ENCODE results near the gene CNIH3.
A peak's percentile ranks its signal among the peaks of the same experiment; 100 is the strongest.

The CNIH3 gene

DNA sequence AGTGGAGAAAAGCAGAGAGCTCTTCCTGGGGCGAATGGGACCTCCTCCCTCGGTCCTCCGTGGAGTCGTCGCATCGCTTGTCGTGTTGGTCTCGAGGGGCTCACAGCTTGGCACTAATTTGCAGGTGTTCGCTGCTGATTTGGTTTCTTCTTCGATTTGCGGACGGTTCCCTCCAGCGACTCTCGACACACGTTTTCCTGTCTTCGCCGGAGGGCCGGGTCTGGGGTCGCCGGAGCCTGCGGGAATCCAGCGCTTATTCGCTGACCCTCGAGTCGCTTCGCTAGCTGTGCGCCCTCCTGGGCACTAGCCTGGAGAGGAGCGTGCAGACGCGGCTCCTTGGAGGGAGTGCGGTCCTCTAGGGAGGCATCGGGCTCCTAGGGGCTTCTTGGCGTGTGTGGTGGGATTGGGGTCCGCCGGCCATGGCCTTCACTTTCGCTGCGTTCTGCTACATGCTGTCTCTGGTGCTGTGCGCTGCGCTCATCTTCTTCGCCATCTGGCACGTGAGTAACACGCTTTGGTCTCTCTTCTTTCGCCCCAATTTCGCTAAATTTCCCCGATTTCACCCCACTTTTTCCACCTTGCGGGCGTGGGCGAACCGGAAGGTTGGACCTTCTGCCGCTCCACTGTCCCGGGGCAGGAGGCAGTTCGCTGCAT is 766 bp downstream of the CNIH3 start:
- no peak for DNase-seq

DNA sequence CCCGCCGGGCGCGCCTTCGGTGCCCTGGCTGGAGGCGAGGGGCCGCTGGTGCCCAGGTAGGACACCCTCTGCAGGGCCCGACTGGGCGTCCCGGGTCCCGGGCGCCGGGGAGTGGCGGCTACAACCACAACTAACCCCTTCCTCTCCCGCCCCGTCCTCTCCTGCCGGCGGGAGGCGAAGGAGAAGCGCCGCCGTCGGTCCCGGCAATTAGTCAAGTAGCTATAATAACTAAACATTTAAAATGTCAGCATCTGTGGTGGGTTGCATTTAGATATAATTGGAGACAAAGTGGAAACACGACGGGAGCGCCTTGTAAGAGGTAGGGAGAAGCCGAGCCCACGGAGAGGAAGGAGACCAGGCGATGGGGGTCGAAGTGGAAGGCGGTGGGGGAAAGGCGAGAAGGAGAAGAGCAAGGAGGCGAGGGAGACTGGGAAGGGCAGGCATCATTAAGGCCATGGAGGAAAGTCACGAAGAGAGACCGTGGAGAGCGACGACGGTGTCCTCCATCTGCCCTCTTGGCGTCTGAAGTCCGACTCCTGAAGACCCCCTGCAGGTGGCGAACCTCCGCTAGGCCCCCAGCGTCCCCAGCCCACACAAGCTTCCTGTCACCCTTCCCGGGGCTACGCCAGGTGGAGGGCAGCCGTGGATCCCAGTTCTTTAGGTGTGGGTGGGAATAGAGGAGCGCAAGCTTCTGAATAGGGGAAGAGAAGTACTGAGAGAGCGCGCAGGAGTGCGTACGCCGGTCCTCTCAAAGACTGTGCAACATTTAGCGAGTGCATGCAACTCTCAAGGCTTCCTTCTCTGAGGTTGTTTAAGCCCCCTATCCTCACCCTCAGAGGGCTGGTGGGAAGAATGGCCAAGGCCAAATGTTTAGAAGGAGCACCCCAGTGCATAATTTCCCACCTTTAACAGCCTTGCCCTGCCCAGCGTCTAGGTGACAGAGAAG is 1.6 kb downstream of the CNIH3 start:
- no peak for DNase-seq

DNA sequence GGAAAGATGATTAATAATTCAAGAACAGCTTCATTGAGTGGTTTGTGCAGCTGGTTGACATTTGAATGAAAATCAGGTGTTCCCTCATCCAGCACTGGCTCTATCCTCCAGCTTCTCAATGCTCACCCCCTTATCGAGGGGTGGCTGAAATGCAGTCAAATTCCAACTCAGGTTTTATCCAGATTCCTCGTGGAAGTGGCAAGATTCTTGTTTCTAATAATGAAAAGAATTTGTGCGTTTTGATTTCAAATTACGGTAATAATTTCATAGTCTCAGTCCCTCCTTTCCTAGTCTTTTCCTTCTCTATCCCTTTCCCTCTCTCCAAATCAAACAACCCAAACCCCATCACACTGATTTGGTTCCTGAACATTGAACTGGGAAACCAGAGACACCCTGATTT is 3.1 kb downstream of the CNIH3 start:
- no peak for DNase-seq

GRCh38 chr1:224620105-224620504 is 4.0 kb downstream of the CNIH3 start:
- no peak for DNase-seq

DNA sequence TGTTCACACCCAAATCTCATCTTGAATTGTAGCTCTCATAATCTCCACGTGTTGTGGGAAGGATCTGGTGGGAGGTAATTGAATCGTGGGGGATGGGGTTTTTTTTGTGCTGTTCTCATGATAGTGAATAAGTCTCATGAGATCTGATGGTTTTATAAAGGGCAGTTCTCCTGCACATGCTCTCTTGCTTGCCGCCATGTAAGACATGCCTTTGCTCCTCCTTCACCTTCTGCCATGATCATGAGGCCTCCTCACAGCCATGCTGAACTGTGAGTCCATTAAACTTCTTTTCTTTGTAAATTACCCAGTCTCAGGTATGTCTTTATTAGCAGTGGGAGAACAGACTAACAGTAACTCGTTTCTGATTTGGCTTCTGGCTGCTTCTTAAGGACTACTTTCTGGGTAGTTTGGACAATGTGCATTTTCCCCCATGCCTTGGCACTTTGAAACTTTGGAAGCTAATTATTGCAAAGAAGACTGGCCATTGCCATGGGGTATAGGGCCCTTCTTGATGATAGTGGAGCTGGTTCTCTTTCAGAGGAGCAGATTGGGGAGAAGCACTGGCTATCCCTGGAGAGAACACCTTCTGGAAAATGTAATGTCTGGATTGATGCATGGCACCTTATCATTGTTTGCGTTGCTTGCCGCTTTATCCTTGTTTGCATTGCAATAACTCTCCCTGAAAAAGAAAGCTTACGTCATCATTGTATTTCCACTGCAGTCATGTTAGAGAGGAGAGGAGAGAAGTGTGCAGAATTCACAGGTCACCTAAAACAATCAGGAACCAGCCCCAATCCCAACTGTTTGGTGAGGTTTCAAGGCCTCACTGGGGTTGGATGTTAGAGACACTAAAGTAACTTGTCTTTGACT is 5.9 kb downstream of the CNIH3 start:
- DNase-seq: no peak

- no peak for DNase-seq
Observed at GRCh38 chr1:224622831-224623230, 6.7 kb downstream of the CNIH3 start.

GRCh38 chr1:224623310-224623714 is 7.2 kb downstream of the CNIH3 start:
- DNase-seq: peak; percentile 43

DNA sequence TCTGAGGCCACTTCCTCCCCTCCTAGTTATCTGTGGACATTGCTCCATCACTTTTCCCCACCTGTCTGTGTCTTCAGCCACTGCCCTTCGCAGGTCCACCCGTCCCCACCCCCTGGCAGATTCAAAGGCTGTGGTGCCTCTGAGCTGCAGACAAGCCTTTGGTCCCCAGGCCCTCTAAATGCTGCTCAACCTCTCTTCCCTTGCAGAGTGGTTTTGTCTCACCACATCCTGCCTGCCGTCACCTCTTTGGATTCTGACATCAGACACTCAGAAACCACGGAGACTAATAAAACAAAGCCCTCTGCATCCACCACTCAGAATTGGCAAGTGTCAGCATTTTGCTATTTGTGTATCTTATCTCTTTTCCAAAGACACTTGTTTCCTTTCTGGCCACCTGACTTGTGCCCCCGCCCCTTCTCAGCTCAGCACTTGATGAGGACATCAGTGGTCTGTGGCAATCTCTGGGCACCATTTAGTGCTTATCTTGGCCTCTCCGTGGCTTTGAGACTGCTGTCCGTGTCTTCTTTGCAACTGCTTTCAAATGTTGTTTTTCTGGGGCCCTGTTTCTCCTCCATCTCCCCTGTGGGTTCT is 7.7 kb downstream of the CNIH3 start:
- DNase-seq: peak; percentile 44

DNA sequence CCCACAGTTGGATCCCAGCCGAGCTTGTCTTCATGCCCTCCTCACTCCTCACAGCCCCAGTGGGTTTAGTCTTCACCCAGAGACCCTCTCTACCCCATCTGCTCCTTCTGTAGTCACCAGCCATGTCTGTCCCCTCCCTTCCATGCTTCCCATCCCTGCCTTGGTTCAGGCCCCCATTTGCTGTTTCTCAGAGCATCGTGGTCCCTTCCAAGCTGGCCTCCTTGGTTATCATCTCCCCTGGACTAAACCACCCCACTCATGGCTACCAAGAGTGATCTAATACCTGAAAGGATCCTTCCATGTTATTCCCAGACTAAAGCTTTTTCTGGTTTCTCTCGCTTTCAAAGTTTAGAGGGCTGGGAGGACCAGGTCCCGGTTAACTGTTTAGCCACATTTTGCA is 8.3 kb downstream of the CNIH3 start:
- no peak for DNase-seq

DNA sequence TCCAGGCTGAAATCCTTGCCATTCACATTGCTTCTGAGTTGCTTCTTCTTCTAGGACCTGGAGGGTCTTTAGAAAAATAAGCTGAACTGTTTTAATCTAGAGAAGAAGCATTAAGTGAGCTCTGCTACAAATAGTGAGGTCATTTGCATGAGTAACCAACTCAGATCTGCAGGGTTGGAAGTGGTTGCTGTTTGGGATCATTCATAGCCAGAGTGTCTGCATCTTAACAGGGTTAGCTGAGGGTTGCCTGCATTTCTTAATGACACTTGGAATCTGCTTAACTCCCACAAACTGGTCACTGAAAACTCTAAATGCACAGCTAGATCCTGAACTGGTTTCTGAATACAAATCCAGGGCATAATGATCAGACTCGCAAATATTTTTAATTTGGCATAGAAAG is 9.9 kb downstream of the CNIH3 start:
- DNase-seq: no peak

DNA sequence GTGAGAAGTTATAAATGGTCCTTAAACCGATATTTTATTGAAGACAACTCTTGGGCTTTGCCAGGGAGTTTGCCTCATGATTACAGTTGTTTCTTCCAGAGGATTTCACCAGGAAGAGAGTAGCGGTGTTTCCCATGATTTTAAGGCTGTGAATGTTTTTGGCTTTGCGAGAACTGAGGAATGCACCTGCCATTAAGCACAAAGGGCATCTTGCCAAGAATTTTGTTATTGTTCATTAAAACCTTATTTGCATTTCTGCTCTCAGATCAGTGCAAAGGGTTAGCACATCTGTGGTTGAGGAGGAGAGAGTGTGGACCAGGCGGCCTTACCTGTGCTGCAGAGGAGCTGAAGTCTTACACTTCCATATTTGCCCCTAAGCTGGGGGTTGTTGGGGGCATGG is 13.8 kb downstream of the CNIH3 start:
- no peak for DNase-seq

GRCh38 chr1:224631462-224632115 is 15.5 kb downstream of the CNIH3 start:
- DNase-seq: no peak

- DNase-seq: no peak
Observed at GRCh38 chr1:224632381-224632871, 16.3 kb downstream of the CNIH3 start.

GRCh38 chr1:224632921-224633321 is 16.8 kb downstream of the CNIH3 start:
- DNase-seq: no peak

- no peak for DNase-seq
Observed at GRCh38 chr1:224635356-224635755, 19.2 kb downstream of the CNIH3 start.

GRCh38 chr1:224637515-224637914 is 21.4 kb downstream of the CNIH3 start:
- peak; percentile 35 for DNase-seq

GRCh38 chr1:224637936-224638335 is 21.8 kb downstream of the CNIH3 start:
- DNase-seq: no peak

GRCh38 chr1:224639426-224639975 is 23.4 kb downstream of the CNIH3 start:
- DNase-seq: no peak

DNA sequence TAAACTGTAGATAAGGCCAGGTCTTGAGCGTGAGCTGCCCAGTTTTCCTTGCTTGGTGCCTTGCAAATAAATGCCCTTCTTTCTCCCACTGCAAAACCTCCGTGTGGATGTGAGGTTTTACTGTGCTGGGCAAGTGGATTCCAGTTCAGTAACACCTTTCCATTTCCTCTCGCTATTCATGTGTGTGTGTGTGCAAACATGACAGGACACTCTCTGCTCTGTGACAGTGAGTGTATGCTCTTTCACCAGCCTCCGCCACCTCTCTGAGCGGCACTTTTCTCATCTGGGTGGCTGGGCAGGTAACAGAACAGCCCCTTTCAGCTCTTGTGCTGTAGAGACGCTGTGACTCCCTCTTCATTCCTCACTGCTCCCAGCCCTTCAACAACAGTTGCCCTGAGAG is 23.9 kb downstream of the CNIH3 start:
- DNase-seq: no peak

- no peak for DNase-seq
Observed at GRCh38 chr1:224640587-224640986, 24.5 kb downstream of the CNIH3 start.

- DNase-seq: peak; percentile 47
Observed at GRCh38 chr1:224641030-224641429, 24.9 kb downstream of the CNIH3 start.

DNA sequence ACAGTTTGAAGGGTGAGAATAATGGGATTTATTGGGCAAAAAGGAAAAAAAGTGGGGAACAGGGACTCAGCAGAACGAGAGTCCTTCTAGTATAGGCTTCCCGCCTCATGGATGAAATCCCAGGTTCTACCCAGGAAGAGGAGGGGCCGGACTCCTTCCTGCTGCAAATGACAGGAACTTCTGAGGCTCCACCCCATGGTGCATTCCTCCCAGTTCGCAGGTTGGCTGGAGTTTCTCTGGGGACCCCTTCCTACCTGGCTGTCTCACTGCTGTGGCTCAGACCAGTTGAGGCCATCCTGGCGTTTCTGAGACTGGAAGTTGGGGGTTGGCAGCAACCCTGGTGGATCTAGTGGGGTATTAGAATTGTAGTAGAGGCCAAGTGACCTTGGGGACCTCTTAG is 27.5 kb downstream of the CNIH3 start:
- no peak for DNase-seq

Measured in 8988T (cell line).